Psoas muscle (tissue), 8 donors: ENCODE measurements around the gene THRA. TPM values are rescaled to one million over a fixed set of nuclear protein-coding genes. Genes with fewer than 3 reads are reported as not detected.

ENCODE experiments used
- ATAC-seq, 4 donors: fragments of 200-7000 bp; cut with Tn5 transposase; one replicate each; pipeline ENCODE4 v1.9.1; 2020; ENCODE audit warnings: moderate library complexity in 3 of 4, mild to moderate bottlenecking in 2 of 4
- DNase-seq, 2 donors: peaks; one replicate each; pipeline ENCODE4 v3.0.0-alpha.2; 2020
- H3K27ac ChIP-seq: fragments of 200-600 bp; one replicate; pipeline ENCODE4 v1.8.0; 2022
- H3K27me3 ChIP-seq, 3 donors: fragments of 200-600 bp in 1 of 3; one replicate each; pipeline versions ENCODE4 v1.6.1 to v1.8.0; 2013 to 2022; ENCODE audit warnings: low read length in 2 of 3, mild to moderate bottlenecking in 2 of 3, moderate library complexity in 1 of 3; ENCODE audit not compliant: insufficient read depth in 3 of 3
- H3K36me3 ChIP-seq, 2 donors: fragments of 200-600 bp in 1 of 2; one replicate each; pipeline versions ENCODE4 v1.6.1 to v1.8.0; 2013 to 2022; ENCODE audit warnings: low read depth in 1 of 2, mild to moderate bottlenecking in 1 of 2, moderate library complexity in 1 of 2; ENCODE audit not compliant: insufficient read depth in 1 of 2
- H3K4me1 ChIP-seq: fragments of 200-600 bp; one replicate; pipeline ENCODE4 v1.8.0; 2022
- H3K4me3 ChIP-seq: fragments of 200-600 bp; one replicate; pipeline ENCODE4 v1.8.0; 2022; ENCODE audit warnings: mild to moderate bottlenecking
- H3K9me3 ChIP-seq: fragments of 200-600 bp; one replicate; pipeline ENCODE4 v1.8.0; 2022
- CTCF ChIP-seq: fragments of 200-600 bp; IDR thresholded peaks from one replicate; pipeline ENCODE4 v1.8.0; 2022; ENCODE audit warnings: antibody characterized with exemption
- WGBS, 3 donors: extraction: QIAGEN DNeasy Blood & Tissue Kit; methylation state at CpG; one replicate each; pipeline versions ENCODE4 v1.1.6 to v1.1.7; 2013; 5-methylcytosine and 5-hydroxymethylcytosine counted together
- intact Hi-C, 2 donors: fragments of 100-400 bp; cut with DNase I; formaldehyde crosslinking; loops; one replicate each; pipeline versions ENCODE4 v1.11.0 to v1.14.2; 2022
- polyA plus RNA-seq, 3 donors: library from polyadenylated mRNA; stranded (reverse); fragments of 200-250 nt; gene quantifications; one replicate each; pipeline ENCODE4 v1.2.3, GENCODE V29; 2013
- total RNA-seq, 4 donors: library from RNA; stranded (reverse); fragmentation: NEBNext Ultra II Directional in 2 of 4; extraction: Animal tissue kit (Norgen Biotek cat#: 25700) in 2 of 4; gene quantifications; one replicate each; pipeline versions ENCODE4 v1.2.1 to v1.2.4, GENCODE V29; 2021 to 2023
- donor health status: healthy with polysubstance abuse.
- donor health status: DM: no; HTN: no; CAD: no; lungs with moderate emphysema.
- donor health status: Bipolar disorder and iron deficiency.
- donor health status: healthy.
- donor health status: DM: yes; HTN: yes; CAD: no.
- donor health status: DM: no; HTN: no; CAD: no.
- donor health status: DM: no; HTN: no; CAD: no.
- donor health status: DM: yes; HTN: yes; CAD: no.

Gene THRA
- total and polyA plus RNA-seq, 7 donors: 9.5 to 60.0 (median 41.2) TPM

- Histone ChIP-seq H3K36me3 (peaks cover 0 to 81% of the 10 kb centered on the region in 2 donors), H3K4me3 (no peak overlapping the region), H3K27ac (no peak overlapping the region), H3K4me1 (peaks cover 26% of the 10 kb centered on the region), H3K27me3 (no peaks in the 10 kb centered on the region), H3K9me3 (no peaks in the 10 kb centered on the region)
- DNase-seq (no peak), ATAC-seq (no peak)
- intact Hi-C loops: no loop called here
- TF ChIP-seq CTCF: no peak
- 52 to 91% (median 64%) methylated on average over 3 of the region's 3 CpGs for WGBS, 3 donors
Observed at GRCh38 chr17:40079545-40079944, 16.8 kb downstream of the THRA start.

DNA sequence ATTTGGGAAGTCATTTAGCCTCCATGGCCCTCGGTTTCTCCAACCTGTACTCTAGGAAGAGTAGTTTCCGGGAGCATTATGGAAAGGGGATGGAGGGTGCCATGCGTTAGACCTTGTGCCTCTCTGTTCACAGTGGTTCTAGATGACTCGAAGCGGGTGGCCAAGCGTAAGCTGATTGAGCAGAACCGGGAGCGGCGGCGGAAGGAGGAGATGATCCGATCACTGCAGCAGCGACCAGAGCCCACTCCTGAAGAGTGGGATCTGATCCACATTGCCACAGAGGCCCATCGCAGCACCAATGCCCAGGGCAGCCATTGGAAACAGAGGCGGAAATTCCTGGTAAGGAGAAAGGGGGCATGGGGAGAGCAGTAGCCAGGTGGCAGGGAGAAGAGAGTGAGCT lies 21.7 kb downstream of the THRA start:
- no peak for DNase-seq
- intact Hi-C loops: no loop called here

GRCh38 chr17:40086150-40087044 lies 23.6 kb downstream of the THRA start:
- peak; percentile 58 to 75 (median 70) for ATAC-seq
- intact Hi-C loops: loop anchor here in 1 of 2 donors (1.0 to 5.0 kb wide), 2 partner anchors 24 to 69 kb away; partner anchors contain the start of genes CSF3 and THRA
- Histone ChIP-seq H3K4me1 (peaks cover 12% of the 10 kb centered on the region), H3K27ac (peak overlapping the region; percentile 61), H3K9me3 (no peaks in the 10 kb centered on the region), H3K4me3 (no peak overlapping the region), H3K27me3 (no peaks in the 10 kb centered on the region), H3K36me3 (peaks cover 3 to 77% of the 10 kb centered on the region in 2 donors)
- peak; percentile 91 for TF ChIP-seq CTCF
- WGBS, 3 donors: 35 to 56% (median 38%) methylated on average over 17 of the region's 17 CpGs
- DNase-seq: peak; percentile 75 to 87

More for the DNA sequence above, 21.7 kb downstream of the THRA start:
- Histone ChIP-seq H3K4me3 (no peak overlapping the region), H3K4me1 (peaks cover 5% of the 10 kb centered on the region), H3K9me3 (no peaks in the 10 kb centered on the region), H3K36me3 (peaks cover 3 to 89% of the 10 kb centered on the region in 2 donors), H3K27me3 (no peaks in the 10 kb centered on the region), H3K27ac (peak overlapping the region; percentile 16)
- WGBS, 3 donors: 90 to 95% (median 93%) methylated on average over 14 of the region's 14 CpGs
- ATAC-seq: no peak
- TF ChIP-seq CTCF: no peak

GRCh38 chr17:40087049-40087794 lies 24.5 kb downstream of the THRA start:
- Histone ChIP-seq H3K9me3 (no peaks in the 10 kb centered on the region), H3K4me1 (peaks cover 20% of the 10 kb centered on the region), H3K36me3 (peaks cover 3 to 72% of the 10 kb centered on the region in 2 donors), H3K27ac (no peak overlapping the region), H3K4me3 (no peak overlapping the region), H3K27me3 (no peaks in the 10 kb centered on the region)
- TF ChIP-seq CTCF: no peak
- no peak for DNase-seq
- 65 to 82% (median 76%) methylated on average over 6 of the region's 6 CpGs for WGBS, 3 donors
- intact Hi-C loops: loop anchor here in 1 of 2 donors (5.0 kb wide), 1 partner anchor 70 kb away; the partner anchor contains the start of gene CSF3
- ATAC-seq: no peak
